Measurements from ENCODE around the gene MCIDAS. TPM values are rescaled to one million over a fixed set of nuclear protein-coding genes. Genes with fewer than 3 reads are reported as not detected.

MCIDAS gene
- total and polyA plus RNA-seq, 2 donors (not counting 1 experiment from before 2014, with no cell fraction given): not detected

DNA sequence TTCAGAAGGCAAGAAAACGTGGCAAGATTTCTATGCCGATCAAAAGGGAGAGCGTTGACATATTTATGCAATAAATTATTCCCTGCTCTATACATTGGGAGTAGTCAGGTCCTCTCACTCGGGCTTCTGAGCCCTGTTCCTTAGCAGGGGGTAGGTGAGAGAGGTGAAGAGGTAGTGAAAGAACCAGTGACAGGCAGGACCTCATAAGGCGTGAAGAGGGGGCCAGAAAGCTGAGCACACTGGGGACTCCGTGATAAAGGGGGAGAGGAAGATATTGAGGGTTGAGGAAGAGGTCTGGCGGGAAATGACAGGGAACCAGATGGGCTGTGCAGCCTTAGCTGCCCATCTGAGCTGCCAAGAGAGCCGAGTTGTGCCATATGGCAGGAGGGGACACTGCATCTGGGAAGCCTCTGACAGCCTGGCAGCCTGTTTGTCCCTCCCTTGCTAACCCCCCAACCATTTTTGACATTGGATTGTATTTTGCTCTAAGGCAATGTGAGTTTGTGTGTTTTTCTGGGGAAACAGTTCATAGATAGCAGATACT, 53.4 kb downstream of the MCIDAS start:
- Mint-ChIP-seq H3K27me3 (peaks cover 55% of the 10 kb centered on the region), H3K4me1 (peaks cover 34% of the 10 kb centered on the region), H3K9me3 (ENCODE audit: insufficient read depth) (peaks cover 2% of the 10 kb centered on the region), H3K4me3 (peak overlapping the region; percentile 90), H3K27ac (peak overlapping the region; percentile 32)
- Histone ChIP-seq H4K20me1 (ENCODE audit: control insufficient read depth, insufficient read depth, low read length, poor library complexity, severe bottlenecking) (no peaks in the 10 kb centered on the region), H3K9ac (ENCODE audit: low read length) (peak overlapping the region; percentile 75), H3K27me3 (replicated peaks in 1 of 4; ENCODE audit: control extremely low read depth in 1 of 4, control insufficient read depth in 3 of 4, insufficient read depth in 4 of 4, low read length in 3 of 4) (peaks cover 3 to 57% (median 51%) of the 10 kb centered on the region in 4 experiments), H3K9me3 (ENCODE audit: control extremely low read depth in 1 of 3, control insufficient read depth in 2 of 3, insufficient read depth in 1 of 3, low read length in 2 of 3) (peaks cover 0 to 12% (median 5%) of the 10 kb centered on the region in 3 donors), H3K27ac (ENCODE audit: low read length in 2 of 2) (no peak overlapping the region), H3K4me1 (ENCODE audit: control insufficient read depth in 2 of 2, insufficient read depth in 2 of 2, low read length in 2 of 2) (peaks cover 33 to 37% of the 10 kb centered on the region in 2 donors), H3K36me3 (replicated peaks in 1 of 2; ENCODE audit: control extremely low read depth in 1 of 2, control insufficient read depth in 1 of 2, extremely low read depth in 1 of 2, insufficient read depth in 2 of 2, low read length in 1 of 2) (no peaks in the 10 kb centered on the region), H3K79me2 (ENCODE audit: control insufficient read depth, insufficient read depth, low read length) (no peaks in the 10 kb centered on the region), H3K4me3 (ENCODE audit: control extremely low read depth in 1 of 5, extremely low read depth in 1 of 5, insufficient read depth in 1 of 5, low read depth in 2 of 5, low read length in 4 of 5) (peak overlapping the region; percentile 38 to 73 (median 57)), H2AFZ (ENCODE audit: insufficient read depth, low read depth, low read length, poor library complexity, severe bottlenecking) (peak overlapping the region; percentile 69), H3K4me2 (replicated peaks; ENCODE audit: low read depth, low read length, poor library complexity, severe bottlenecking) (peak overlapping the region; percentile 99)
- TF ChIP-seq EZH2 (IDR thresholded peaks at IDR 0.05; ENCODE audit: borderline replicate concordance, insufficient read depth, low read depth, low read length, poor library complexity, severe bottlenecking): no peak
- TF ChIP-seq, protein P1, sequence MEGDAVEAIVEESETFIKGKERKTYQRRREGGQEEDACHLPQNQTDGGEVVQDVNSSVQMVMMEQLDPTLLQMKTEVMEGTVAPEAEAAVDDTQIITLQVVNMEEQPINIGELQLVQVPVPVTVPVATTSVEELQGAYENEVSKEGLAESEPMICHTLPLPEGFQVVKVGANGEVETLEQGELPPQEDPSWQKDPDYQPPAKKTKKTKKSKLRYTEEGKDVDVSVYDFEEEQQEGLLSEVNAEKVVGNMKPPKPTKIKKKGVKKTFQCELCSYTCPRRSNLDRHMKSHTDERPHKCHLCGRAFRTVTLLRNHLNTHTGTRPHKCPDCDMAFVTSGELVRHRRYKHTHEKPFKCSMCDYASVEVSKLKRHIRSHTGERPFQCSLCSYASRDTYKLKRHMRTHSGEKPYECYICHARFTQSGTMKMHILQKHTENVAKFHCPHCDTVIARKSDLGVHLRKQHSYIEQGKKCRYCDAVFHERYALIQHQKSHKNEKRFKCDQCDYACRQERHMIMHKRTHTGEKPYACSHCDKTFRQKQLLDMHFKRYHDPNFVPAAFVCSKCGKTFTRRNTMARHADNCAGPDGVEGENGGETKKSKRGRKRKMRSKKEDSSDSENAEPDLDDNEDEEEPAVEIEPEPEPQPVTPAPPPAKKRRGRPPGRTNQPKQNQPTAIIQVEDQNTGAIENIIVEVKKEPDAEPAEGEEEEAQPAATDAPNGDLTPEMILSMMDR (IDR thresholded peaks at IDR 0.05): no peak
- ATAC-seq (ENCODE audit: low read depth) (no peak), DNase-seq (no peak)
- 6% methylated on average over 5 of the region's 8 CpGs for WGBS (ENCODE audit: insufficient coverage)
- intact Hi-C loops (cut with micrococcal nuclease): loop anchor here (1.0 to 5.0 kb wide), 6 partner anchors 59 to 1027 kb away; partner anchors contain the start of genes ARL15, CCNO, DHX29 and IL6ST
- POLR2A ChIA-PET: interaction anchor here (0.6 kb wide), 1 partner anchor 862 kb away, joined by 4 read pairs; no protein-coding TSS in a partner anchor
- CTCF ChIA-PET: interaction anchor here (1.0 to 1.3 kb wide), 2 partner anchors 59 to 521 kb away, joined by 4 to 5 read pairs; partner anchors contain the start of gene CCNO

Measured in B cell (primary cell).